GM04503 (cell line): ENCODE data around the gene IL17D.
"Not testable (repeated sequence)": the region's sequence is repeated elsewhere in the genome, so short reads cannot be mapped to it uniquely, and the experiment has no call there.

Experiments
- DNase-seq: peaks from one replicate; pipeline ENCODE4 v3.0.0-alpha.2; 2012; ENCODE audit warnings: low read depth

Gene IL17D, protein sequence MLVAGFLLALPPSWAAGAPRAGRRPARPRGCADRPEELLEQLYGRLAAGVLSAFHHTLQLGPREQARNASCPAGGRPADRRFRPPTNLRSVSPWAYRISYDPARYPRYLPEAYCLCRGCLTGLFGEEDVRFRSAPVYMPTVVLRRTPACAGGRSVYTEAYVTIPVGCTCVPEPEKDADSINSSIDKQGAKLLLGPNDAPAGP

DNA sequence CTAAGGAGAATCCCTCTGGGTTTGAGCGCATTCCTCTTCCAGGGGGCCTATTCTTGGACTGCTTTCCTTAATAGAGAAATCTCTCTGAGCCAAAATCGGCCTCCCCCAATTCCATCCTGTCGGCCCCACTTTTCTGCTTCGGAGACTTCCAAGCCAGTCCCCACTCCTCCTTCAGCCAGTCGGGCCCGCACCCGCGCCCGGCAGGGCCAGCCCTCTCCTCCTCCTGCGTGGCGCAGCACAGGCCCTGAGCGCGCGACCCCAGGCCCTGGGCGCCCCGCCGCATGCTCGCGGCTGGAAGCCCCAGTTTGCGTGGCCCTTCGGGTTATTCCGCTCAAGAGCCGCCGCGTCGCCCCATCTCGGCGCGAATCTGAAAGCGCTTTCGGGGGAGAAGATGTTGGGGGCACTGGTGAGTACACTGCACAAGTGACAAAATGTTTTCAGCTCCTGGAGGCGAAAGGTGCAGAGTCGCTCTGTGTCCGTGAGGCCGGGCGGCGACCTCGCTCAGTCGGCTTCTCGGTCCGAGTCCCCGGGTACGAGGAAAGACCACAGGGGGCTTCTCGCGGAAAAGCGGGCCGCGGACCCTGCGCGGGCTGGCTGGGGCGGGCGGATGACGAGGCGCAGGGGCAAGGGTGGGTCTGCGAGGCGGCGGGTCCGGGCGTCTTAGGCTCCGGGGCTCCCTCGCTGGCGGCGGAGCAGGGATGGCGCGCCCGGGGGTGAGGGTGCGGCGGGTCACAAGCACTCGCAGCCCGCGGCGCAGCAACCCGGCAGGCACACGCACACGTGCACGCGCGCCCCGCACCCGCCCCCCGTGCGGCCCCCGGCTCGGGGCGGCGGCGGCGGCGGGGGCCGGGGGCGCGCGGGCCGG, at the start of gene IL17D:
TSS of gene IL17D (plus strand) at position 785 of the 865 bp plus-strand sequence. CDS start 303 bp downstream, outside the sequence.
- DNase-seq: no peak

DNA sequence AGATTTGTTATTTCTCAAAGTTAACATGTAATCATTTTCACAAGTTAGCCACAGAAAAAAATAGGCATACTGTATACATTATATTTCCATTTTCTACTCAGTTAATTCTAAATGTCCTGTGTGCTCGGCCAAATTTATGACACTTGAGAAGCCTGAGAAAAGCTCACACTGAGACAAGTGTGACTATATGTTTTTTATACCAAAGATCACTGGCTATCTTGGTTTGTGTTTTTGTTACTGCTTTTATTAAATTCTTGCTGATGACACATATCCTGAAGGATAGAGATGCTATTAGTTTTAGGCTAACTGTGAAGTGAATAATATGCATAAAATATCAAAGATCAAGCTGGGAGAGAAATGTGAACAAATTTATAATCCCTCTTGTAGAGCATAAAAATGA, 49.3 kb upstream of the IL17D start:
- DNase-seq: no peak

DNA sequence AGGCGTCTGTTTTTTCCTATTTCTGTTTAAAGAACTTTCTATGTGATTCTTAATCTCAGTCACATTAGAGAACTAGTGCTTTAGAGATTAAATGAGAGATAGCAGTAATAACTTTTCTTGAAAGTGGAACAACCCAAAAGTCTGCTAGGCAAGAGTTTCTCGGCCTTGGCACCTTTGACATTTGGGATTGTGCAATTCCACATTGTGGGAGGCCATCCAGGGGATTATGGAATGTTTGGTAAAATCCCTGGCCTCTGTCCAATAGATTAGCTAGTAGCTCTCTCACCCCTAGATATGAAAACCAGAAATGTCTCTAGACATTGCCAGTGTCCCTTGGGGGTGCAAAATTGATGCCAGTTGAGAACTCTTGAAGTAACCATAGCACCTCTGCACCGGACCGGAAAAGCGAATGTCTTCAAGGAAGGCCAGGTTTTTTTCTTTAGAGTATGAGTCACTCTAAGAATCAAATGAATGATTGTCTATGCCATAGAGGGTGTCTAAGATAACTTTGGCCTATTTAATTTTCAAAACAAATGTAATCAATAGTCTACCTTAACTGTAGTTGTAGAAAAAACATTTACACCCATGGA, 45.0 kb upstream of the IL17D start:
- DNase-seq: no peak

DNA sequence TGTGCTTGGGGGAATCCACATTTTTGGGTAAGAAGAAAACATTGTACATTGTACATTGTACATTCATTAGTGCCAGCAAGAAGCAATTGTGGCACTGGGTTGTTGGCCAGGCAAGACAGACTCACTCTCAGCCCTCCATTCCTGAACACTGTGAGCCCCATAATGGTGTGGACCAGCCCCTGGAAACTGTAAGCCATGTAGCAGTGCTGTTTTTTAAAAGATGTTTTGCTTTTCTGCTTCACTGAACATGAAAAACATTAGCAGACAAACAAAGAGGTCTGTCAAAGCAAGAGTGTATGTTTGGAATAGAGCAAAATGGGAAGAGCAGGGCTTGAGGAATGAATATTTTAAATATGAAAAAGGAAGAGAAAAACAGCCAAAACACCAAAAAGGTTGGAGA, 39.1 kb upstream of the IL17D start:
- no peak for DNase-seq

DNA sequence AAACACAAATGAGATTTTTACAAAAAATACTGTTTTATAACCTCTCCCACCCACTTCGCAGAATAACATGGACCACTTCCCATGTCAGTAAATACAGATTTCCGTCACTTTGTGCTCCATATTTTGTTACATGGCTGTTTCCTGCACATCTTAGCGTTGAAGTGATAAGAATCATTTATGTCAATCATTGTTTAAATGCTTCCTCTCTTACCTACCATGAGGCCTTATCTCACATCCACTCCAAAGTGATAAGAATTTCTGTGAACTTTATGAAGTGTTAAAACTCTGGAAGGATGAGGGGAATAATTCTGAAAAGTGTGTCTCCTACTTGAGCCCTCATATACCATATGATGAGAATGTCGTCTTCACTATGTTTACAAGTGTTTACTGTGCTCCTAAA, 36.6 kb upstream of the IL17D start:
- no peak for DNase-seq

DNA sequence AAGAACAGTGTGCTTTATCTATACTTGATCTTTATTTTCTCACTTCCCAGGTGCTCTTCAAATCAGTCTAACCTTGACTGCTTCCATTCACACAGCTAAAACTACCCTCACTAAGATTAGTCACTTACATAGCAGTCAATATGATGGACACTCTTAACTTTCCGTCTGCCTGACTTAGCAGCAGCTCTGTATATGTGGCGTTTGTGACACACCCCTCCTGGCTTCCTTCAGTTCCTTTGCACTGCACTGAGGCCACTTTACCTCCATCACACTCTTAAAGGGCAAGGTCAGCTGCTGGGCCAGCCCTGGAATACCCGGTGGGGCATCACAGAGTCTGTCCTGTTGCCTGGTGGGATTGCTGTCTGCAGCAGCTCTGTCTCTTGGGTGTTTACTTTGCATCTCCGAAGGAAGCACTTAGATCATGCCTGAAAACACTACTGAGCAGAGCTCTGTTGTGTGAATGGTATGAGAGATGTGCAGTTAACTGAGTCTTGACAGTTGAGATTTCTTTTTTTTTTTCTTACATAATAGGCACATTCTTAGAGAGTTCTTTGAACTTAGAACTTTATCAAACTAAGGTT, 35.6 kb upstream of the IL17D start:
- DNase-seq: no peak

DNA sequence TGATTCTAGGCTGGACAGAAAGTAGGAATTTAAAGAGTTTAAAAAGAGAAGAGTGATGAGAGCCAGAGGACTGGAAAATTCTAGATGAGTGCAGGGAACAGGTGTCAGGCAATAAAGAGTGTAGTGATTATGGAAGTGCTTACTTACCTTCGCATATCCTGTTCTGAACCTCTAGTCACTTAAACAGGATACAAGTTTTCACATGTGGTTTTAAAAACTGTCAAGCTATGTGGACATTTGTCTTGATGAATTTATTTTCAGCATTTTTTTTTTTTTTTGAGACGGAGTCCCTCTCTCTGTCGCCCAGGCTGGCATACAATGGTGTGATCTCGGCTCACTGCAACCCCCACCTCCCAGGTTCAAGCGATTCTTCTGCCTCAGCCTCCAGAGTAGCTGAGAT, 34.3 kb upstream of the IL17D start:
- no peak for DNase-seq

DNA sequence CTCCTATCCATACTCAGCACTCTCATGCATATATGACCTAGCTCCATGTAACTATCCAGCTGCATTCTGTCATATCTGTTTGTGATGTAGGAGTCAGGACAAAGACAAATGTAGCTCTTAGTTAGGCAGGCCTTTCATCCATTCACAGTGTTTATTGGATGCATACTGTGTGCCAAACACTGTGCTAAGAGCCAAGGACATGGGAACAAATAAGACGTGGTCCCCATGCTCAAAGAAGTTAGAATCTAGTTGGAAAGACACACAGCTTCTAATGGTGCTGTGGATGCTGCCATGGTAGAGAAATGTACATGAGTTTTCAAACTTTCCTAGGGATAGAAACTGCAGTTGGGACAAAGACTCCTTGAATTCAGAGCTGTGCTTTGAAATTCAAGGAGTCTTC, 31.7 kb upstream of the IL17D start:
- no peak for DNase-seq

DNA sequence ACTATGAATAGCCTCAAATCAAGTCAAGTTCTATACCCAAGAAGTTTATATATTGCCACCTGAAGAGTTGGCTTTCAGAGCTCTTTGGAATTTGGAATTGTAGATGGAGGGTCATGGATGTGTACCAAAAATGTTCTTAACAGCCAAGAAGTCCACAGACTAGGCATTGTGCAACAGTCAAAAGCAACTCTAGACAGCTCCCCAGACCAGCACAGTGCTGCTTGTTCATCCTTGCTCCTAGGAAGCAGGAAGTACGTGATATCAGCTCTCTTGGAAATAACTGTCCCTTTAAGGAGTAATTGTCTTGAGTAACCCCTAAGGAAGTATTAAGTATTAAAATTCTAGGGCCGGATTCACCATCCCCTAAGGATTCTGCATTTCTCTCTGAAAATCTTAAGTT, 30.7 kb upstream of the IL17D start:
- peak; percentile 10 for DNase-seq

DNA sequence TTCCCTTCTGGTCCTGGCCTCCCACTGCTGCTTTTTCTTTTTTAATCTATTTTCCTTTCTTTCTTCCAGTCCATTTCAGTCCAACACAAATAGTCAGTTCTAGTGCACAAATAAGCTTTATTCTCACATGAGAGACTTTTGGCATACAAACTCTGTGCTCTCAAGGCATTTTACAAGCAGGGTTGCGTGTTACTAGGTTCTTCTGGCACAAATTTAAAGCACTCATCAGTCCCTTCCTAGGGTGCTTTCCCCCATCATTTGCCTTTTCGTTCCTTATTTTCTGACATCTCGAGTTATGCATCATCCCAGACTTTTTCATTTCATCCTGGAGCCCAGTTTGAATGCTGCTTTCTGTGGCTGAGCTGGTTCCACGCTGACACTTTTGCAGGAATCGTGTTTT, 29.8 kb upstream of the IL17D start:
- DNase-seq: no peak

DNA sequence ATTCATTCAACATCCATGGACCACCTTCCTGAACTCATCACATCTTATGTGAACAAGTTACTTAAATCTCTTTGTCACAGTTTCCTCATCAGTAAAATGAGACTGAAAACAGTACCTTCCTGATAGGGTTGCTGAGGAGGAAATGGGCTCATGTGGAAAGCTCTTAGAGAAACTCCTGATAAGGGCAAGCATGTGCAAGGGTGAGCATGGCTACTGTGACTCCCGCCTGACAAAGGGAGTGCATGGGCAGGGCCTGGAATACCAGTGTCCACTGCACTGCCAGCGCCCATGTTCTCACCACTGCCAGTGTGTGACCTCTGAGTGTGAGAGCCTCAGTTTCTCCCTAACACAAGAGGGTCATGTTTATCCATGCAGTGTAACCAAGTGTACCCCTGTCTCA, 27.3 kb upstream of the IL17D start:
- no peak for DNase-seq

DNA sequence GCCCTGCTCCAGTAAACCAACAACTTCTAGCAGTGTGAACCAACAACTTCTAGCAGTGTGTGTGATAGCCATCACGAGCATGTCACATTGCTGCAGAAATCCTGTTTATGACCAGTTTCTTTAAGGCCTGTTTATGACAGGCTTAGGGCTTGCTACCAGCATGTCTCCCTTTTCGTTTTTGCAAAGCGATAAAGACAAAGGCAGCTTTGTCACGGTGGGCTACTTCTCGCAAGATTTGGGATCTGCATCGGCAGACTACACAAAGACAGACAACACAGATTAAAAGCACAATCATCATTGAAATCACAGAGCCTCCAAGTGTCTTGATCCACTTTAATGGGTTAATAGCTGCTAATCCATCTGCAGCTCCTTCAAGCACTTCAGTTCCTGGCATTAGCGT, 24.9 kb upstream of the IL17D start:
- DNase-seq: not testable (repeated sequence)

DNA sequence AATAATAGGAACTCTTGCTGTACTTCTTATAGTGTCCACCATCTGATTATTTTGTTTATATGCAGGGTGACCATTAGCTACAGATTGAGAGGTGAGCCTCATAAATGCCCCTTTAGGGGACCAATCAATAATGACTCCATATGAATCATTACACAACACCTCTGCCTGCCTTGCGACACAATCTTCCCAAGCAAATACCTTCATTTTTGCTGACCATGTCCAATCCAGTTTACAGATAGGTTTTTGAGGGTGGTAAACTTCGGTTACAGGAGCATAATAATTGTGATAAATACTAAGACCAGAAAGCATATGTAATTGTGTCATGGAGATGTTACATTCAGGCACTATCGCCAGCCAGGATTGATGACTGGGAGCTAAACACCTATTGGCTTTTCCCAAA, 23.6 kb upstream of the IL17D start:
- DNase-seq: no peak

DNA sequence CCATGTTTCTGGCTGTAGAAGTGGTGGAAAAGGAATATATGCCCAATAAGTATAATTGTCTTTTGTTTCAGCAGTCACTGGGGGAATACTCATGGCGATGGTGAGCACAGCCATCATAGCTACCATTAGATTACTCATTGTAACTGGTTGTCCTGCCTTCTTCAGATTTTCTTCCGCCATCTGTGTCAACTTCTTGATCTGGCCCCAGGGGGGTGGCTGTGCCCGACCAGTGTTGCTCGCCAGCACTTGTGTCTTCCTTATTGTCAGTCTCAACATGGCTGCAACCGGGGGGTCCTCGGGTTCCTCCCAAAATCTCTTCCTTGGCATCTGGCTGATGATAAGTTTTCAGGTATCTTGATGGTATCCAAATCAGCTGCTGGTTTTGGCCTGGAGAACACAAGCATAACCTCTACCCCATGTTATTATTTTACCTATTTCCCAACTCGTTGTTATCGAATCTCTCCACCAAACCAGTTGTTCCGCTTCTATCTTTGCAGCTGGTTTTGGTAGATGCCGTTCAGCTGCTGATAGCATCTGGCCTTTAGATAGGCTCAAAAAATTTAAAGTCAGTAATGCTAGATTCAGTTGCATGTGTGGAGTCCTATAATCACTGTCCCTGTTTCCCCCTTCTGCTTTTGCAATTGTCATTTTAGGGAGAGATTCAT, 23.0 kb upstream of the IL17D start:
- no peak for DNase-seq

DNA sequence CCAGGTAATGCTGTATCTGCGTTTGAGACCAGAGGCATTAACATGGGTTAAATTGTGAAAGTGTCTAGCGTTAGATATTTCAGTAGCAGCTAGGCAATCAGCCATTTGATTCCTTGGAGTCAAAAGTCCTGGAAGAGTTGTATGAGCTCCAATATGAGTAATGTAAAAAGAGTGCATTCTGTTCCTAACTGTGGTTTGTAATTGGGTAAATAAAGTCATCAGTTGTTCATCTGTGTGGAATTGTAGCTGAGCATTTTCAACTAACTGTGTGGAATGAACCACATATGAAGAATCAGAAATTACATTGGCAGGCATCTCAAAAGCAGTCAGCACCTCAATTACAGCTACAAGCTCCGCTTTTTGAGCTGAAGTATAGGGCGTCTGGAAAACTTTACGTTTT, 22.0 kb upstream of the IL17D start:
- DNase-seq: peak; percentile 81

DNA sequence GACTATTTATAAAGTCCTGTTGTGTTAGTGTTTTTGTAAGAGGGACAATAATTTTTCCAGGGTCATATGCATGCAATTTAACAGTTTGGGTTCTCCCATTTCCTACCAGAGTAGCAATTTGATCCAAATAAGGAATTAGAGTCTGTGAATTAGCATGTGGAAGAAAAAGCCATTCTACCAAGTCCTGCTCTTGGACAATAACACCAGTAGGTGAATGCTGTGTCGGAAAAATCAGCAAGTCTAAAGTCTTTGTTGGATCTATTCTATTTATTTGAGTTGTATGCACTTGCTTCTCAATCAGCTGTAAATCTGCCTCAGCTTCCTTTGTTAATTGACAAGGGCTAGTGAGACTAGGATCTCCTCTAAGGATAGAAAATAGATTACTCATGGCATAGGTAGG, 21.4 kb upstream of the IL17D start:
- no peak for DNase-seq

DNA sequence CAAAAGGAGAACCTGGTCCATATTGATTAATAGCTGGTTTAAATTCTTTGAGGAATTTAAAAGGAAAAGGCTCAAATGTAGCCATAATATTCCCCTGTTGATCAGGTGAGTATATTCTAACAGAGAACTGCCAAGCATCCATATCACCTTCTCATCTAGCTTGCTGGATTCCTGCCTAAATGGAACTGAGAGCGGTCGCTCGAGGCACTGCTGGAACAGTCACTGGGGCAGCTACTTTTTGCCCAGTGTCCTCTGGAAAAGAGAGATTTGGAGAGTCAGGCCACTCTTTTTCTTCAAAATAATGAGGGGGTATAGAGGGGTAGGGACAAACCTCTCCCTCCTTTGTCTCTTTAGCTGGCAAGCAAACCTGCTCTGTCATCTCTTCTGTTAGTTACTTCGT, 19.5 kb upstream of the IL17D start:
- DNase-seq: no peak

DNA sequence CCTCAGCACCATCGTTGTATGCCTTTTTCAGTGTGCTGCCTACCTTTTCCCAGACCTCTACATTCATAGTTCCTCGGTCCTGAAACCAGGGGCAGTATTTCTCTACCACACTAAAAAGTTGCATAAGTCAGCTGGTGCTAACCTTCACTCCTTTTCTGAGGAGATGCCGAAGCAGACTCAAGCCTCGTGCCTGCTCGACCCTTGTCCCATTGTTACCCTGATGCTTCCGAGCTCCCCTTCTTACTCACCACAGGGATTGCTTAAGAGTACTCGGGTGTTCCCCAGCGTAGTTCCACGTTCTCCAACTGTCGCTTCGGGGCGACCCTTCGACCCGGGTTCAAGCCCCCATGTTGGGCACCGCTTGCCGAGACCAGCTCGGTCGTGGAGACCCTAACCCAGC, 19.0 kb upstream of the IL17D start:
- DNase-seq: no peak

DNA sequence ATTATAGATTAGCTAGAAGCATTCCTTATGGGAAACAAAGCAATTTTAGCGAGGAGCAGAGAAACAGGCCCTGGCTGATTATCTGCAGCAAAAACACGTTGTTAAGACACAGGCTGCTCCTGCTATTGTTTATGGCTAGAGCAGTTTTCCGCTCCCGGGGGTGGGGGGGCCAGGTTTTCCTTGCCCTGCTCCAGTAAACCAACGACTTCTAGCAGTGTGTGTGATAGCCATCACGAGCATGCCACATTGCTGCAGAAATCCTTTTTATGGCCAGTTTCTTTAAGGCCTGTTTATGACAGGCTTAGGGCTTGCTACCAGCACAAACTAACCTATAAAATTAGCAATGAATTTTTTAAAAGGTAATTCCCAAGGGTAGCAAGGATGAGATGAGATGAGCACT, 18.4 kb upstream of the IL17D start:
- no peak for DNase-seq

DNA sequence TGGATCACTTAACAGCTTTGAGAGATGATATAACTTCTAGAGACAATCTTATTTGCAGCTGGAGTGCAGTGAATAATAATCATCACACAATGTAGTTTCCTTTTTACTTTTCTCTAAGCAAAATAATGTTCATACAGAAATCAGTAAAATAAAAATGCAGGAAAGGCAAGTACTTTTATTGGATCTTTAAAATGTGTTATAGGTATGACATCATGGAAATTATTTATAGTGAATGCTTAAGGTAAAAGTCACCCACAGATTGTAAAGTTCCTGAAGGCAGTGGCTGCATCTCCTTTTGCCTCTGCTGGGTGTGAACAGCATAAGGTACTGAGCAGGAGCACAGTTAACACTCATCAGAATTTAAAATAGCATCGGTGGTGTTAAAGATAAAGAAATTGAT, 17.3 kb upstream of the IL17D start:
- DNase-seq: no peak

DNA sequence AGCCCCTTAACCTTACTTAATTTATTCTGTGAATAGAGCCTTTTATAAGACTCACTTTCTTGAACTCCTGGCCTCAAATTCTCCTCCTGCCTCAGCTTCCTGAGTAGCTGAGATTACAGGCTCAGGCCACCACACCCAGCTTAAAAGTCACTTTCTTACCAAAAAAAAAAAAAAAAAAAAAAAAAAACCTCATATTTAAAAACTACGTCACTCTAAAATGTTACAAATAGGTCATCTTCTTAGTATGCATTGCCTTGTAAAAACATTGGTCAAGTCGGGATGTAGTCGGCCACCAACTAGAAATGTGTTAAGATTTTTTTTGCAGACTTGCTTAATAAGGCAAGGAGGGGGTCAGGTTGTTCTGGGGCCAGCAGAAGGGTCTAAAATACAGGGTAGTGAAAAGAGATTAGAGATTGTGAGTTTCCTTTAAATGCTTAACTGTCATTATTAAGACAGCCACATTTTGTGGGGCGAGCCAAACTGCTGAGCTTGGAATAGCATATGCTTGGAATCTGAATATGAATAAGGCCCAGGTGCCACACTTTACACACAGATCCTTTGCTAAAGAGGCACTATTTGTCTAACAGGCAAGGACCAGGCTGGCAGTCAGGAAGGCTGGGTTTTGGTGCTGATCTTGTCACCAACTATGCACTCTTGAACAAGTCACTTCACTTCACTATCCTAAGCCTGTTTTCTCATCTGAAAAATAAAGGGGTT, 16.5 kb upstream of the IL17D start:
- DNase-seq: no peak

DNA sequence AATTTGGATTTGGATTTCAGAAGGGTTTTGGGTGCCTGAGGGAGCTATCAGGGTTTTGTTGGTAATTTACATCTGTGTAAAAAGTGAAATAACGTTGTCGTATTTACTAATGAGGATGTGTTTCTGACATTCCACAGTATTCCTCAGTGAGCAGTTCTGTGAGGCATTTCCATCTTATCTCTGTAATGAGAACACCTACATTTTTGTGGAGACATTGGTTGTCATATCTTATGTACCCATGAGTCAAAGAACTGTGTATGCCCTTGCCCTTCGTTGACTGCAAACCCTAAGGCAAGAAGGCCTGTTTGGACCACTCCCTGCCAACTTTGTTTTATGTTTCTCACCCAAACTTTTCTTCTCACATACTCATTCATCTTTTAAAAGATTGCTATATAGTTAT, 14.2 kb upstream of the IL17D start:
- no peak for DNase-seq
